ENCODE results near the gene KCNJ16.

KCNJ16 gene

DNA sequence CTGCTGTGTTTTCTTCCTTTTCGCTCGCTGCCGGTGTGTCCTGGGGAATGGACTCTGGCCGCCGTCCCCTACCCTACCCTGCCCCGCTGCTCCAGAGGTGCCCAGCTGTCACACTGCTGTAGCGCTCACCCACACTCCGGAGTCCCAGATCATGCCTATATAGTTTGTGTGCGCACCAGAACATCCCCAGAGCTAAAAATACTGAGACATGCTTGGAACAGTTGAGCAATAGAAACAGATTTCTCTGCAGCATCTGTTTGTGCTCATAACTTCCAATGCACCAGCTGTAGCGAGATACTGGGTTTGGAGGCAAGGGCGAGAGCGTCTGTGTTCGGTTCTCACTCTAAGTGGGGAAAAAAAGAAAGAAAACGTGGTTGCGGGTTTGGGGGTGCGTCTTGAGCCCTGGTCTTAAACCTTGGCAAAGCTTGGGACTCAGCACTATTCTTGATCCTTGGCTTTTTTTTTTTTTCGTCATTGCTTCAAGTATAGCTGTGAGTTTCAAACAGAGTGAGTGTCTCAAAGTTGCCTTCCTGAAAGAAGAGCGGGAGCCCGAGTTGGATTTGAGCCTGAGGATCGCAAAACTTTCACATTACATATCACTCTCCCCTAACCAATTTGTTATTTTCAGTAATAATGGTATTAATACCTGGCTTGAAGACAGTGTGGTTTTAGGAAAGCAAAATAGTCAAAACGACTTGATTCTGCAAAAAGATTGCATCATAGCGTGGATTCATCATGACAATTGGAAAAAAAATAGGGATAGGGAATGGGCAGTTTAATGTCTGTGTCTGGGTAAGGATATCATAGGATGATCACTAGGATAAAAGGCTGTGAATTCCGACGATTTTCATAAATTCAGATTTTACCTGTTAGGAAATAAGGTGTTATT lies 94.9 kb downstream of the KCNJ16 start:
- DNase-seq (ENCODE audit: low read depth in 3 of 3) = no peak

DNA sequence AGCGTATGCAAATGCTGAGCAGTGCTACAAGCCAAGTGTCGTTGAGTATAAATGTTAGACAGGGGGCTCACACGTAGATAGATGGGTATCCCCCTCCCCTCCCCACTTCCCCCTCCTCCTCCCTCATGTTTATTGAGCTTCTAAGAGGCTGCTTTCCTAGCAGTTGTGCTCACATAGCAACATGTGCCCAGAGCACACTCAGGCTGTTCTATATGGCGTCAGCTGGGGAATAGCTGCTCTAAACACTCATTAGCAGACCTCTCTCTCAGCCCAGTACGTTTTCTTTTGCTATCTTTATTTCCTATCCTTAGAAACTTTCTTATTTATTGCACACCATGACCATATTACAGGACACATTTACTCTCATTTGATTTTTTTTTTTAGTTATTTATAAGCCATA lies 96.1 kb downstream of the KCNJ16 start:
- no peak for DNase-seq (ENCODE audit: low read depth in 3 of 3)

DNA sequence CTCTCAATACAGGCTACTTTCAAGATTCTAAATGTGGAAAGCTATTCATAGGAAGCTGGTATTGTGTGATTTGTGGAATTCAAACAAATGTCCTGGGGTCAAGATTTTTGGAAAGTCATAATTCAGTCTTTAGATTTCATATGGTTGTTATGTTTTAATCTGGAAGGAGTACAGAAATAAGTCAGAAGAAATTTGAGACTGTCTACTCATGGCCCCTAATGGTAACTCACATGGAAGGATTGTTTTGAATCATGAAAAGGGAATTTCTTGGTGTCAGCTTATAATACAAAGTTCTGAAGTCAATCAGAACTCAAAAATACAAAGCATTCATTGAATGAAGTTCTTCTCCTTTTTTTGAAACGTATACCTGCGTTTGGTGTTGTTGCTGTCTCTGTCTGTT lies 97.4 kb downstream of the KCNJ16 start:
- no peak for DNase-seq (ENCODE audit: low read depth in 3 of 3)

DNA sequence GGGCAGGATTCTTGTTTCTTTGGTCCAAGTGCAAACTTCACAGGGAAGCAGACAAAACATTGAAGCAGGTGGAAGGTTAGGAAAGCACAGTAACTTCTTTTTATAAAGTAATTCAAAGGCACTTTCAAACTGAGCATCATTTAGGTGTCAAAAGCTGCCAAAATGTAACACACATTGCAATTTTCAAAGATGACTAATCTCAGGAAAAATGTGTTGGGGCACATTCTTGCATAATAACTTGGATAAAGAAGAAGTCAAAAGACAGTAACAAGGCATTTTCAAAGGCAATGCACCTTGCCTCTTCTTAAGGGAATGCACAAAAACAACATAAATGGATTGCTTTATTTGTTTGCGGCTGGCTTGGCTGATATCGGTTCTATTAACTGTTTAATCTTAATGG lies 97.9 kb downstream of the KCNJ16 start:
- DNase-seq (ENCODE audit: low read depth in 3 of 3) = no peak

DNA sequence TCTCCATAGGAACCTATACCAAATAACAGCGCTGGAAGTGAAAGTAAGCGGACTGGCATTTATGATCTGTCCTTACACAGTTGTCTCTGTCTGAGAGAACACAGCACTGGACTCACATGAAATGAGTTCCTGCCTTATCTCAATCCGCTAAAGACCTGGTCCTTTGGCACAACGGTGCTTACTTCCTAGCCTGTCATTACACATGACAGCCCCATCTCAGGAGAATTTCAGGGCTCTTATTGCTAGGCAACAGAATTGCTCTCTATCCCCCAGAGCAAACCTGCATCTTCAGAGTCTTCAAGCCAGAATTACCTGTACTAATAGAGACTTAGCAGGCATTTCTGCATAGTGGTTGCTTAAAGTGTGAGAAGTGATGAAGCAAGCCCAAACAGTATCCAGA lies 98.7 kb downstream of the KCNJ16 start:
- no peak for DNase-seq (ENCODE audit: low read depth in 3 of 3)

DNA sequence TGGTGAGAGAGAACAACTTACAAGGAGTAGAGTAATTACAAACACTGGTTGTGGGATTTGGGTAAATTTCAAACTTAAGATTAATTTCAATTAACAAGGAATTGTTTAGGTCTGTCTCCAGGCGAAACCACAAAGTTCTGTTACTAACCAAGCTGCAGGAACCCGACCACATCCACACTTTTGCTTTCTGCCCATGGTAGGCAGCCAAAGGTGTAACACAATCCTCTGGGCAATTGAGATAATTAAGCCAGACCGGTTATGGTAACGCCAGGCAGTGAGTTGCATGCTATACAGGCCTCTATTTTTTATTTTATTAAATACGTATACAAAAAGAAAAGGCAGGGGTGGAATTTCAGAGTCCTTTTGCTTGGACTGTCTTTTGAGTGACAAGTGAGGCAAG lies 106.4 kb downstream of the KCNJ16 start:
- DNase-seq (ENCODE audit: low read depth in 3 of 3) = no peak

DNA sequence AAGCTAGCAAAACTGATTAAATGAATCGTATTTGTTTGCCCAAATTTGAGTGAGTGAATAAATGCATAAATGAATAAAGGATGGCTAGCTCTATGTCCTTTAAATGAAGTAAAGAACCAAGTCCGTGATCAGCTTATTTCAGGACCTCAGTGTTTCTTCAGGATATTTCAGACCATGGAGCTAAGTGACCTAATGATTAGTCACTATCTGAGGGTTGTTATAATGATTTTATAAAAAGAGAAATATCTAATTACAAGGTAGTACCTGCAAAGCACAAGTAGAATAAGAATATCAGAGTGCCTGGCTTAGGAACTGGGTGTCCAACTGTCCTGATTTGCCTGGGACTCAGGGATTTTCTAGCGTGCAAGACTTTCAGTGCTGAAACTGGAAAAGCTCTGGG lies 106.8 kb downstream of the KCNJ16 start:
- DNase-seq (ENCODE audit: low read depth in 3 of 3) = no peak

DNA sequence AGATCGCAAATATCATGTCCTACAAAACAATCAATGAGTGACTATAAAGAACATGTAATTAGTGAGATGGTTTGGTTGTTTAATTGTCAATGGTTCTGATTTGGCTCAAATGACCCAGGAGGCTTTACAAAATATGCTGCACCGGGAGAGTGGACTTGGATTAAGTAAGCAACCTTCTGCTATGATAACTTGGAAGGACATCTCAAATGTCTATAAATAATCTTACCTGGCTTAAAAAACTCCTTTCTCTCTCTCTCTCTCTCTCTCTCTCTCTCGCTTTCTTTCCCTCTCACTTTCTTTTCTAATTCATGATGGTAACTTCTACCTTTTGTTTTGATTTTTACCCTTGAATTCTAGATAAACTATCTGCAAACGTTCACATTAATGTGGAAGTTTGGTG lies 108.5 kb downstream of the KCNJ16 start:
- no peak for DNase-seq (ENCODE audit: low read depth in 3 of 3)

DNA sequence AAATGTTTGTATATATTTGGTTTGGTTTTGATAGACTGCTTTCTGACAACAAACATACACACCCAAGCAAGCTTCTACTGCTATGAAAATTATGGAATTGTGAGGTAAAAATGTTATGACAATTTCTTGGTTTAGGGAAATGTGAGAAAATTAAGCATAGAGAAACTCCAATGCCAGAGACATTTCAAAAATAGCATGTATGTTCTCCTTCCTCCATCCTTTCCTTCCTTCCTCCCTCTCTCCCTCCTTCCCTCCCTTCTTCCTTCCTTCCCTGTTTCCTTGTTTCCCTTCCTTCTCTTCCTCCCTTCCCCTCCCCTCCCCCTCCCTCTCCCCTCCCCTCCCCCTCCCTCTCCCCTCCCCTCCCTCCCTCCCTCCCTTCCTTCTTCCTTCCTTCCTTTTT lies 109.2 kb downstream of the KCNJ16 start:
- DNase-seq (ENCODE audit: low read depth in 3 of 3) = no peak

DNA sequence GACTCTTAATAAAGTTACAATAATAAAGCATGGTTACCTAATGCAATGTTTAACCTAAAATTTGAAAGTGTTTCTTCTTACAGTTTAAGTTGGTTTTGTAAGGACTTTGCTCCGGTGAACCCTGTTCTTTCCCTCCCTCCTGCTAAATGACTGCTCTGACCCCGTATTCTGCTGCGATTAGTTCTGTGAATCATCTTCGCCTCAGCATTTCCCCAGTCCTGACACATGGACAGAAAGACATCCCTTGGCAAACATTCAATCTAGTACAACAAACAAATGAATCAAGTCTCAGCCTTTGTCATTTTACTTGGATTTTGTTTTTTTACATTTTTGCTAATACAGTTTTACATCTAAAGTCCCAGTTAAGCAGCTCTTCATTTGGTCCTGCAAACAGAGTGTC lies 109.7 kb downstream of the KCNJ16 start:
- no peak for DNase-seq (ENCODE audit: low read depth in 3 of 3)

Data from stimulated activated CD4-positive, alpha-beta T cell treated with anti-CD3 and anti-CD28 coated beads, TNF-alpha, amount 100 ng/mL, for 24 hours (primary cell).